SU-DHL-6 (cell line): ENCODE data around the gene DES.

Experiments
- H2AFZ ChIP-seq: fragments of 200-600 bp; sonication (generic); 2 replicates; pipeline ENCODE4 v1.6.1; 2014; ENCODE audit warnings: low read depth, mild to moderate bottlenecking, moderate library complexity, mixed read lengths, antibody characterized with exemption, low read length; ENCODE audit not compliant: severe bottlenecking
- H3F3A ChIP-seq: fragments of 200-600 bp; shearing (Covaris generic); 2 replicates; pipeline ENCODE4 v1.6.0; 2016; ENCODE audit warnings: antibody characterized with exemption, mild to moderate bottlenecking; ENCODE audit not compliant: insufficient read depth
- H3K27ac ChIP-seq: fragments of 200-600 bp; sonication (generic); 2 replicates; pipeline ENCODE4 v1.5.1; 2016; ENCODE audit warnings: low read depth, mild to moderate bottlenecking, low read length, moderate library complexity, mixed read lengths
- H3K27me3 ChIP-seq: fragments of 200-600 bp; sonication (generic), shearing (Covaris generic); 2 replicates; pipeline ENCODE4 v1.6.0; 2014; ENCODE audit warnings: mild to moderate bottlenecking, low read length
- H3K36me3 ChIP-seq: fragments of 200-600 bp; sonication (generic); 2 replicates; pipeline ENCODE4 v1.6.1; 2014; ENCODE audit warnings: mild to moderate bottlenecking, low read length, mixed read lengths
- H3K4me2 ChIP-seq: fragments of 300-600, 200-600 bp; shearing (Covaris generic), sonication (generic); 2 replicates; pipeline ENCODE4 v1.6.0; 2014; ENCODE audit warnings: low read length, low read depth, mild to moderate bottlenecking; ENCODE audit not compliant: poor library complexity, severe bottlenecking
- H3K4me3 ChIP-seq: fragments of 200-600 bp; sonication (generic); 2 replicates; pipeline ENCODE4 v1.5.1; 2014; ENCODE audit warnings: antibody characterized with exemption, low read length, mild to moderate bottlenecking, mixed read lengths; ENCODE audit not compliant: insufficient read depth, poor library complexity, severe bottlenecking
- H3K79me2 ChIP-seq: fragments of 200-600 bp; sonication (generic); 2 replicates; pipeline ENCODE4 v1.6.1; 2014; ENCODE audit warnings: mild to moderate bottlenecking, low read length, moderate library complexity; ENCODE audit not compliant: insufficient read depth
- H3K9ac ChIP-seq: fragments of 200-600 bp; sonication (generic); 2 replicates; pipeline ENCODE4 v1.7.0; 2014; ENCODE audit warnings: mild to moderate bottlenecking, low read length
- H3K9me2 ChIP-seq: fragments of 200-600 bp; sonication (generic); replicated peaks from 2 replicates; pipeline ENCODE4 v1.6.1; 2014; ENCODE audit warnings: low read length; ENCODE audit not compliant: insufficient read depth
- H3K9me3 ChIP-seq: fragments of 200-600 bp; sonication (generic); 2 replicates; pipeline ENCODE4 v1.6.1; 2014; ENCODE audit warnings: low read length, mixed read lengths; ENCODE audit not compliant: insufficient read depth
- H4K20me1 ChIP-seq: fragments of 200-600 bp; sonication (generic); 2 replicates; pipeline ENCODE4 v1.6.1; 2014; ENCODE audit warnings: low read depth, mild to moderate bottlenecking, antibody characterized with exemption, low read length, moderate library complexity, mixed read lengths
- EZH2phosphoT487 ChIP-seq: fragments of 200-600 bp; sonication (generic), shearing (Covaris generic); conservative IDR thresholded peaks from 2 replicates; pipeline ENCODE4 v1.6.1; 2018; ENCODE audit warnings: mild to moderate bottlenecking, antibody characterized with exemption, low read length, moderate library complexity, mixed read lengths
- TF ChIP-seq, protein P1 (sequence below): fragments of 200-600 bp; sonication (generic); IDR thresholded peaks from one replicate; pipeline ENCODE4 v1.5.1; 2017; ENCODE audit warnings: antibody characterized with exemption, mild to moderate bottlenecking, low read length, moderate library complexity; ENCODE audit not compliant: insufficient read depth, poor library complexity, severe bottlenecking

Gene DES

DNA sequence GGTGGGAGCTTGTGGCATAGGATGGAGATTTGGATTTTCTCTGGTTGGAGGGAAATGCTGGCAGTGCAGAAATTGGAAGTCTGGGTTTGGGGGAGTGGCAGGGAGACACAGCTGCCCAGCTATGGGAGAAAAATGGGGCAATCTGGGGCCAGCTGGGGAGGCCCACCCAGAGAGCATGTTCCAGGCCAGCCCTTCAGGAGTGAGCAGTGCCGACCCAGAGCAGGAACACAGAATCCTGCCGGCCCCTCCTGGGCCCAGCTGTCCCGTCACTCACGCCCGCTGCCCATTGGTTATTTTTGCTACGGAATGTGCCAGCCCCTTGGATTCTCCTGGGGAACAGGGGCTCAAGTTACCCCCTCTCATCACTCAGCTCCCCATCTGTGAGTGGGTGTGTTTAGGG is 21.3 kb downstream of the DES start:
- Histone ChIP-seq H3F3A (no peaks in the 10 kb centered on the region), H2AFZ (no peak overlapping the region), H3K36me3 (no peaks in the 10 kb centered on the region), H3K27ac (no peak overlapping the region), H3K79me2 (no peaks in the 10 kb centered on the region), H3K4me3 (no peak overlapping the region), H3K9me2 (no peaks in the 10 kb centered on the region), H3K4me2 (no peak overlapping the region), H3K9ac (no peak overlapping the region), H4K20me1 (no peaks in the 10 kb centered on the region), H3K27me3 (no peaks in the 10 kb centered on the region), H3K9me3 (no peaks in the 10 kb centered on the region)
- TF ChIP-seq EZH2phosphoT487, result no peak
- TF ChIP-seq, protein P1, sequence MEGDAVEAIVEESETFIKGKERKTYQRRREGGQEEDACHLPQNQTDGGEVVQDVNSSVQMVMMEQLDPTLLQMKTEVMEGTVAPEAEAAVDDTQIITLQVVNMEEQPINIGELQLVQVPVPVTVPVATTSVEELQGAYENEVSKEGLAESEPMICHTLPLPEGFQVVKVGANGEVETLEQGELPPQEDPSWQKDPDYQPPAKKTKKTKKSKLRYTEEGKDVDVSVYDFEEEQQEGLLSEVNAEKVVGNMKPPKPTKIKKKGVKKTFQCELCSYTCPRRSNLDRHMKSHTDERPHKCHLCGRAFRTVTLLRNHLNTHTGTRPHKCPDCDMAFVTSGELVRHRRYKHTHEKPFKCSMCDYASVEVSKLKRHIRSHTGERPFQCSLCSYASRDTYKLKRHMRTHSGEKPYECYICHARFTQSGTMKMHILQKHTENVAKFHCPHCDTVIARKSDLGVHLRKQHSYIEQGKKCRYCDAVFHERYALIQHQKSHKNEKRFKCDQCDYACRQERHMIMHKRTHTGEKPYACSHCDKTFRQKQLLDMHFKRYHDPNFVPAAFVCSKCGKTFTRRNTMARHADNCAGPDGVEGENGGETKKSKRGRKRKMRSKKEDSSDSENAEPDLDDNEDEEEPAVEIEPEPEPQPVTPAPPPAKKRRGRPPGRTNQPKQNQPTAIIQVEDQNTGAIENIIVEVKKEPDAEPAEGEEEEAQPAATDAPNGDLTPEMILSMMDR, result no peak

DNA sequence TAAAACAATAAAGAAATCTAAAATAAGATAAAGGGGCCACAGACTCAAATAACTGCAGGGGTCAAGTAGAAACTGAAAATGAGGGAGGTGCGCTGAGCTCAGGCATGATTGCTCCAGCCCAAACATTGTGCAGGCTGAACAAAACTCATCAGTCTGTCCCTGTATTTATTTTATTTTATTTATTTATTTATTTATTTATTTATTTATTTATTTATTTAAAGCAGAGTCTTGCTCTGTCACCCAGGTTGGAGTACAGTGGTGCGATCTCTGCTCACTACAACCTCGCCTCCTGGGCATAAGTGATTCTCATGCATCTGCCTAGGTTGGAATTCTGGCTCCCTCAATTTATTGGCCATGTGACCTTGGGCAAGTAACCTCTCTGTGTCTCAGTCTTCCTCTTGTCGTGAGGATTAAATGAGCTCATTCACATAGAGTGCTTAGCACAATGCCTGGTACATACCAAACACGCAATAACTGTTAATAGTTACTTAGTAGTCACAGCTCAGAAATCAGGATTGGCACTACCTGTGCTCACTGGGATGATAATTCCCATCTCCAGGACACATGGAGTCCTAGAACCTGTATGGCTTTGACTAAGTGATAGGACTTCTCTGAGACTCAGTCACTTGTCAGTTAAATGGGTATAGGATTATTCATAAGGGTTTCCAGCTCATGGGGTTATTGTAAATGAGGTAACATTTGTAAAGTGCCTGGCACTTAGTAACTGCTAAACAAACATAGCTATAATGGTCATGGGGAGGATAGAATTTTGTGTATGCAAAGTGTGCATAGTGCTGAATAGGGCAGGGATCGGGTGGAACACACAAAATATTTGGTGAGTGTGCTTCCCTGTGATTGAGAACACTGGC is 22.4 kb downstream of the DES start:
- no peak overlapping the region for H2AFZ ChIP-seq
- no peak overlapping the region for H3K4me3 ChIP-seq
- TF ChIP-seq, protein P1, result no peak
- TF ChIP-seq EZH2phosphoT487, result no peak
- H3F3A ChIP-seq, result no peaks in the 10 kb centered on the region
- H3K4me2 ChIP-seq, result no peak overlapping the region
- H4K20me1 ChIP-seq, result no peaks in the 10 kb centered on the region
- no peaks in the 10 kb centered on the region for H3K9me3 ChIP-seq
- no peaks in the 10 kb centered on the region for H3K27me3 ChIP-seq
- no peaks in the 10 kb centered on the region for H3K36me3 ChIP-seq
- H3K79me2 ChIP-seq, result no peaks in the 10 kb centered on the region
- no peaks in the 10 kb centered on the region for H3K9me2 ChIP-seq
- H3K9ac ChIP-seq, result no peak overlapping the region
- no peak overlapping the region for H3K27ac ChIP-seq

DNA sequence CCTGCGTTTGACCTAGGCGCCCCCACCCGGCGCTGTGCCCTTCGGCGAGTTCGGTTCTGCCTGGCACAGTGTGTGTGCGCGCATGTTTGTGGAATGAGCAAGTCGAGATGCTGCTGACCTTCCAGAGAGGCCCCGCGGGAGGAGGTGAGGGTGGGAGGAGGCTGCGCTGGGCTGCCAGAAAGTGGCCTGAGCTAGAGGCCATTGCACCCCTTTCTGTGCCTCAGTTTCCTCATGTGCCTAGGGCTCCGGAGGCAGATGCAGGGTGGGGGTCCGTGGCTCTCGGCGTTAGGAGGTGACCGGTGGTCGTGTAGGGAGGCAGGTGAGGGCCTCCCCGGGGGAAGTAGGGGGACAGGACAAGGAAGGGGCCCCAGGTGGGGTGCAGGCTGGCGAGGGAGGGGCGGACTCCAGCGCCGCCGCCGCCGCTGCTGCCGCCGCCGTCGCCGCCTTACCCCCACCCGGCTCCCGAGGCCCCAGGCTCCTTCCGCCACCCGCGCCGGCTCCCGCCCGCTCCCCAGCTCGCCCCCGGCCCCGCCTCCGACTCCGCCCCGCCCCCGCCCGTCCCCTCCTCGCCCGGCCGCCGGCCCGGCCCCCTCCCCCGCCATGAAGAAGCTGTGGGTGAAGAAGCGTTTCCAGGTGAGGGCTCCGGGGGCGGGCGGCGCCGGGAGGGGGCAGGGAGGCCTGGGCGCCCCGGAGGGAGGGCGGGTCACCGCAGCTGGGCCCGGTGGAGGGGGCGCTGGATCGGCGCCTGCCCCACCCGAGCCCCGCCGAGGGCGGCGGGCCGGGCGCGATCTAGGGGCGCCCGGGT is 23.5 kb downstream of the DES start:
- H3K79me2 ChIP-seq, result no peaks in the 10 kb centered on the region
- no peaks in the 10 kb centered on the region for H3K36me3 ChIP-seq
- no peak overlapping the region for H3K4me2 ChIP-seq
- H3K4me3 ChIP-seq, result no peak overlapping the region
- H4K20me1 ChIP-seq, result no peaks in the 10 kb centered on the region
- no peak overlapping the region for H3K9ac ChIP-seq
- no peaks in the 10 kb centered on the region for H3K9me3 ChIP-seq
- H2AFZ ChIP-seq, result no peak overlapping the region
- H3K27me3 ChIP-seq, result no peaks in the 10 kb centered on the region
- H3F3A ChIP-seq, result no peaks in the 10 kb centered on the region
- no peak overlapping the region for H3K27ac ChIP-seq
- no peaks in the 10 kb centered on the region for H3K9me2 ChIP-seq
- no peak for TF ChIP-seq EZH2phosphoT487
- TF ChIP-seq, protein P1, result no peak
